GM13976 (cell line): Measurements from ENCODE around the gene UQCRHL.
"Not testable (repeated sequence)": the region's sequence is repeated elsewhere in the genome, so short reads cannot be mapped to it uniquely, and the experiment has no call there.

ENCODE experiments used
- DNase-seq: peaks from one replicate; pipeline ENCODE4 v3.0.0; 2012; ENCODE audit warnings: low spot score
- in situ Hi-C: fragments of 300-500 bp; cut with MboI; formaldehyde crosslinking; loops from one replicate; pipeline ENCODE4 v1.12.0; 2022; ENCODE audit warnings: low sequenced_read_pairs, mixed read lengths, inconsistent platforms; ENCODE audit not compliant: unreplicated experiment
- TF ChIP-seq, protein P1 (sequence below): IDR thresholded peaks from 2 replicates; pipeline ENCODE4 v1.5.1; 2012; ENCODE audit warnings: borderline replicate concordance, mild to moderate bottlenecking; ENCODE audit not compliant: insufficient read depth; ENCODE audit errors: extremely low read depth, missing control alignments, control extremely low read depth

Gene UQCRHL

DNA sequence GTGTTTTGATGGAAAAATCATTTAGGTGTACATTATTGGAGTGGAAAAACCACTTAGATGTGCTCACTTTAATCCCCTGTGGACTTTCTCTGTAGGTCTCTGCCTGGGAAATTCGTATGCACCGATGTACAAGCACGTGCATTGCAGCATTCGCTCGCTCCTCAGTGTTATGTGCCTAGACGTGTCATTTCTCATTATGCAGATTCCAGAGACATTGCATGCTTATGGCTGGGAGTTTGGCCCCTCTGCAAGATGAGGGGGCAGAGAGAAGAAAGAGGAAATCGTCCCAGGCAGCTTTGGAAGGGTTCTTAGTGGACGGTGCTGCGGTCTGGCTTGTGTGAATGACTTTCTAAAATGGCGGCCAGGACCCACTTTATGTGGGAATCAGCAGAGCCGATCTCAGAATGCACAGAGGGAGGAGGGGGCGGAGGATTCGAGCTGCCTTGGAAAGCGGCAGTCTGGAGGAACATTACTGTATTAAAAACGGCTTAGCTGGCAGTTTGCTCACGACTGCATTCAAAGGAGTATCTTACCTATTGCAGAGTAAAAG lies 42.4 kb upstream of the UQCRHL start:
- in situ Hi-C loops, result no loop called here
- DNase-seq, result no peak
- TF ChIP-seq, protein P1, sequence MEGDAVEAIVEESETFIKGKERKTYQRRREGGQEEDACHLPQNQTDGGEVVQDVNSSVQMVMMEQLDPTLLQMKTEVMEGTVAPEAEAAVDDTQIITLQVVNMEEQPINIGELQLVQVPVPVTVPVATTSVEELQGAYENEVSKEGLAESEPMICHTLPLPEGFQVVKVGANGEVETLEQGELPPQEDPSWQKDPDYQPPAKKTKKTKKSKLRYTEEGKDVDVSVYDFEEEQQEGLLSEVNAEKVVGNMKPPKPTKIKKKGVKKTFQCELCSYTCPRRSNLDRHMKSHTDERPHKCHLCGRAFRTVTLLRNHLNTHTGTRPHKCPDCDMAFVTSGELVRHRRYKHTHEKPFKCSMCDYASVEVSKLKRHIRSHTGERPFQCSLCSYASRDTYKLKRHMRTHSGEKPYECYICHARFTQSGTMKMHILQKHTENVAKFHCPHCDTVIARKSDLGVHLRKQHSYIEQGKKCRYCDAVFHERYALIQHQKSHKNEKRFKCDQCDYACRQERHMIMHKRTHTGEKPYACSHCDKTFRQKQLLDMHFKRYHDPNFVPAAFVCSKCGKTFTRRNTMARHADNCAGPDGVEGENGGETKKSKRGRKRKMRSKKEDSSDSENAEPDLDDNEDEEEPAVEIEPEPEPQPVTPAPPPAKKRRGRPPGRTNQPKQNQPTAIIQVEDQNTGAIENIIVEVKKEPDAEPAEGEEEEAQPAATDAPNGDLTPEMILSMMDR, result no peak

DNA sequence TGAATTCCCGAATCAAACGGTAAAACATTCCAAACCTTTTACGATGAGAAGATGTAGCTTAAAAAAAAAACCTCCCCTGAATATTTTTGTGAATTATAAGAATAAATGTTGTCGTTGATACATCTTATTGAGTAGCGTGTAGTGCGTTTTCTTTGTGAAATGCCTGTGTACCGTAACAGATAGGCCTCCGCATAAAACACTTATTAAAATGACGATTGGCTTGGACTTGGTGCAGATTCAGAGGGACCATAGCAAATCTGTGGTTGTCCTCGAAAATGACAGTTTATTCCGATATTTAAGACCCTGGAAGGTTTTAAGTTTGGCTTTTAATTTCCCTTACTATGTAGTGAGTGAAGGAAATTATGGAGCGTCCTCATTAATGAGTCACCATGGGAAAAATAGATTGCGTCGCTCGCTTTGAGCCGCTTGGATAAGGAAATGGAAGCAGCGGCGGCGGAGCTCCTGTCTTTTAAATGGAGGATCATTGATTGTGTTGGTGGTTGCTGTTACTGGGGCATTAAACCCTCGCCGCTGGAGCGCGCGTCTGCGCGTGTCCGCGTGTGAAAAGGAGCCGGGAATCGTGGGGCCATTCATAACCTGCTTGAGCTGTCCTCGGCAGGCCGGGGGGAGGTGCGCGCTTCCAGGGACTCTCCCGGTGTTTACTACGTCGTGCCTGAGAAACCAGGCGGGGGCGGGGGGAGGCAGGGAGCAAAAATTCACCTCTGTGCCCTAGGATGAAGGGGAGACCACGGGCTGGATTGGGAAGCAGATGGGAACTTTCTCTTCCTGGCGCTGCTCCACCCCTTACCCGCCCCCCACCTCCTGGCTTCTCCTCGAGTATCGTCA lies 41.7 kb upstream of the UQCRHL start:
- TF ChIP-seq, protein P1, result no peak
- DNase-seq, result no peak
- in situ Hi-C loops, result no loop called here

DNA sequence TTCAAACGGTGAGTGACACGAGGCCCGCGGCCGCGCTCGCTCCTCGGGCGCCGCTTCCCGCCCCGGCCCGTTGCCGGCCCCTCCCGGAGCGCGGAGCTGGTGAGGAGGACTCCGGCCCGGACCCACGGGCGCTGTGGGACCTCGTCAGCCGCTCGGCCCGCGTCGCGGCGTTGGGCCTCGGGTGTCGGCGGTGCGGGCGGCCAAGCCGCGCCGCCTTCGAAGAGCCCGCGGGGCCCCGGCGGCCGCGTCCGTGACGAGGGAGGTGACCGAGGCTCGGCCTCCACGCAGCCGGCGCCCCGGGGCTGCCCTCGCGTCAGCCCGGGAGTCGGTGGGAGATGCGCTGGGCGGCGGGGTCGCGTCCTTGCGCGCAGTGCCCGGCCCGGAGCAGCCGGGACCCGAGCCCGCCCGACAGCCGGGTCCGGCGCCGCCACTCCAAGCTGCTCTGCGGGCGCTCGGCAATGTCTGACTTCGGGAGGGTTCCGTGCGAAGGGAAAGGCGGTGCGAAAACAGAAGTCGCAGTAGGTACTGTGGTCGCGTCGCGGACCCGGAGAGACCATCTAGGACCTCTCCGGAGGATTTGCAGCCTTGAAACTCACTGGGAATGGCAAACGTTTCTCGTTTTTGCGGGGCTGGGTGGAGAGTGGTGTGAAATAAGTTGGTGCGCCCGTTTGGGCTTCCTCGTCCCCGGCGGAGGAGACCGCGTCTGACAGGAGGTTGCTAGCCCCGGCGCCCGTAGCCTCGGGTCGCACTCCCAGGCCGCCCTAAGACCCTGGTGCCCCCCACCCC lies 40.9 kb upstream of the UQCRHL start:
- in situ Hi-C loops, result no loop called here
- no peak for DNase-seq
- TF ChIP-seq, protein P1, result no peak

DNA sequence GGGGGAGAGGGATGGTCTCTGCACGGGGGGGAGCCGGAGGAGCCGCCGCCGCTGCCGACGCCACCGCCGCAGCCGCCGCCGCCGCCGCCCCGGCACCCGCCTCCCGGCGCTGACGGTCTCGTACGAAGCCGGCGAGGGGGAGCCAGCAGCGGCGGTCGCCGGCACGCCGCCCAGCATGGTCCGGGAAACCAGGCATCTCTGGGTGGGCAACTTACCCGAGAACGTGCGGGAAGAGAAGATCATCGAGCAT lies 40.4 kb upstream of the UQCRHL start:
- no peak for DNase-seq
- TF ChIP-seq, protein P1, result no peak
- in situ Hi-C loops, result no loop called here

DNA sequence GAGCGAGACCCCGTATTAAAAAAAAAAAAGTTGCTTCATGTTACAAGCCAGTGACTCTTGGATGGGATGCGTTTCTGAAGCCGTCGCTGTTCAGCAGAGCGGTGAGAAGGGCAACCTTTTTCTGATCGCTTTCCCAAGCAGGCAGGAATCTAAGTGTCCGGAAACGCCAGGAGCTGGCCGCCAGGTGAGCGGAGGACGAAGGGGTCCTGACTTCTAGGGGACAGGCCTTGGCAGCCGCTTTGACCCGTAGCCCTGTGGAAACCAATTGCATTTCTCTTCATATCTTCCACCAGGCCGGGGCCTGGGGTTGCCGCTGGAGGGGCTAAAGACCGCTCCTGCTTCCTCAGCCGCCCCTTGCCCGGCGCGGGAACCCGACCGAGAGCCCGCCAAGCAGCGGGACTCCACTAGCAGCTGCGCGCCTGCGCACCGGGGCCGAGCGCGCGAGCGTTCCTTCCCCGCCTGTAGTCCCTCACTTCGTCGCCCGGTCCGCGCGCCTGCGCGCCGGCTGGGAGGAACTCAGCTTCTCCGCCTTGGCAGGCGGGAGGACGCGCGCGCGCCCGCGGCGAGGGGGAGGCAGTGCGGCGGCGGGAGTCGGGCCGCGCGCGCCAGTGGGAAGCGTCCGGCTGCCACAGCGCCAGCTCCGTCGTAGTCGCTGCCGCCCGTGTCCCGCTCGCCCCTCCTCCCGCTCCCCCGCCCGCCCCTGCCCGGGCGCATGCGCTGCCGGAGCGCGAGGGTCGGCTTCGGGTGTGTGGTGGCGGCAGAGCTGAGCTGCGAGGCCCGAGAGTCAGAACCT lies 39.8 kb upstream of the UQCRHL start, which contains the start of gene SPEN:
Gene SPEN (plus strand): TSS at position 608 of the 793 bp plus-strand sequence. CDS start 361 bp downstream, outside the sequence.
- TF ChIP-seq, protein P1, result no peak
- peak; percentile 91 for DNase-seq
- in situ Hi-C loops, result no loop called here

DNA sequence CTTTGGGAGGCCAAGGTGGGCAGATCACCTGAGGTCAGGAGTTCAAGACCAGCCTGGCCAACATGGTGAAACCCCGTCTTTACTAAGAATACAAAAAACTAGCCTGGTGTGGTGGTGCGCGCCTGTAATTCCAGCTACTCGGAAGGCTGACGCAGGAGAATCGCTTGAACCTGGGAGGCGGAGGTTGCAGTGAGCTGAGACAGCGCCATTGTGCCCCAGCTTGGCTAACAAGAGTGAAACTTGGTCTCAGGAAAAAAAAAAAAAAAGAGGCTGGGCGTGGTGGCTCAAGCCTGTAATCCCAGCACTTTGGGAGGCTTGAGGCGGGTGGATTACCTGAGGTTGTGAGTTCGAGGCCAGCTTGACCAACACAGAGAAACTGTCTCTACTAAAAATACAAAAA lies 38.6 kb upstream of the UQCRHL start:
- in situ Hi-C loops, DNase-seq: not testable (repeated sequence)
